ENCODE measurements around the gene IRF6. TPM values are rescaled to one million over a fixed set of nuclear protein-coding genes. Genes with fewer than 3 reads are reported as not detected.
A peak's percentile ranks its signal among the peaks of the same experiment; 100 is the strongest.

The IRF6 gene
- total RNA-seq, 1 donor from 2014 or later: 31.6 TPM

DNA sequence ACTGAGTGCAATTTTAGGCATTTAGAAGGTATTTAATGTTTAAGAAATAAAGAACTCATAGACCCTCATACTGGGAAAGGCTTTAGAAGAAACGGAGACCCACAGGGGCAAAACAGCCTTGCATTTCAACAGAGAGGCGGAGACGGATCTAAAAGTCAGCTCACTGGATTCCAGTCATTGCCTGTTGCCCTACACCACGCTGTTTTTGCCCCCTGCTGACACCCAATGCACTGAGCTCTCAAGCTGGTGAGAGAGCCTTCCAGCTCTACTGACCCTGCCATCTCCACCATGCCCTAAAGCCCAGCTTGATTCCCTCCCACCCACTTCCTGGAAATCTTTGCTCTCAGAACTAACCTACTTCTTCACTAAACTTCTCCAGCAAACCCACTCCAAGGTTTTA, 57.3 kb downstream of the IRF6 start:
- DNase-seq: no peak
- intact Hi-C loops (cut with DNase I): loop anchor here (5.0 kb wide), 2 partner anchors 51 to 171 kb away; no protein-coding TSS in a partner anchor
- no peak for ATAC-seq (ENCODE audit: poor library complexity)

- ATAC-seq (ENCODE audit: poor library complexity) (peak; percentile 96), DNase-seq (peak; percentile 92)
- intact Hi-C loops (cut with DNase I): loop anchor here (5.0 kb wide), 2 partner anchors 50 to 170 kb away; no protein-coding TSS in a partner anchor
Measured at GRCh38 chr1:209747580-209748262, 58.2 kb downstream of the IRF6 start.

- intact Hi-C loops (cut with DNase I): loop anchor here (5.0 kb wide), 2 partner anchors 49 to 169 kb away; no protein-coding TSS in a partner anchor
- DNase-seq: no peak
- no peak for ATAC-seq (ENCODE audit: poor library complexity)
Measured at GRCh38 chr1:209746451-209747165, 59.3 kb downstream of the IRF6 start.

DNA sequence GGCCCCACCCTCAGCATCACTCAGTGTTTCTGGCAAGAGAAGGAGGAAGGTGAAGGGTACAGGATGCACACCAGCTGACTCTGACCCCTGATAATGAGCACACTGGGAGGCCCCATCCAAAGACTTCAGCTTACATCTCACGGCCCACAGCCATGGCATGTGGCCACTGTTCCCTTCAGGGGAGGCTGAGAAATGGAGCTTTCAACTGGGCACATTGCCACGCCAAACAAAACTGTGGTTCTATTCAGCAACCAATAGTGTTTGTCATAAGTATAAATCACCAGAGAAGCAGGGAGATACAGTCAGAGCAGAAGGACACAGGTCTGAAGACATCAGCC, 62.8 kb downstream of the IRF6 start:
- ATAC-seq (ENCODE audit: poor library complexity) (peak; percentile 13), DNase-seq (peak; percentile 61)
- intact Hi-C loops (cut with DNase I): no loop called here

DNA sequence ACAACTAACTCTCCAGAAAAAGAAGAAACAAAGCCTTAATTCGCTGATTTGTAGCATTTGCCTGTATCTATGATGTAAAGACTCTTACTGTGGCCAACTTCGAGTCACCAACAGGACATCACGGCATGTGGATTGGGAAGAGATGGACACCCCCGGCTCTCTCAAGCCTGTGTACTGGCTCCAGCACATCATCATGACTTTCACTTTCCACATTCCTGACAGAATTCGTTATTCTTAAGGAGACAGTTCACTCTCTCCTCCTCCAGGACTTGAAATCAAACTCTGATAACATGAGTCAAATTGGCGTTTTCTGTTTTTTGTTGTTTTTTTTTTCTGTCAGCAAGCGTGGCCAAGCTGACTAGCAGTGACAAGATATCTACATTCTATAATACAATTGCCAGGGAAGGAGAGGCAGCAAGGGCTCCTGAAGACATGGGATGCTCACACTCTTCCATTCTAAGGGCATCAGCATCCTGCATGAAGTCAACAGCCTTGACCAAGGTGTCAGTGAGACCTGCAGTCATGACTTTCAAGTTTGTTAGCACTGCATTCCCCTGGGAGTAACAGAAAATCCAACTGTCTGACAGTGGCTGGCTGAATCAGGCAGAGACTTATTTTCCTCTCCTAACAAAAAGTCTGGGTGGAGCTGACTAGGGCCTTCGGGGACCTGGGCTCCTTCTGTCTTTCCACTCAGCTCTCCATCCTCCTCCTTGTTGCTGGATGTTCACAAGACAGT, 63.4 kb downstream of the IRF6 start:
- peak; percentile 56 for ATAC-seq (ENCODE audit: poor library complexity)
- intact Hi-C loops (cut with DNase I): no loop called here
- DNase-seq: no peak

GRCh38 chr1:209741889-209742288, 64.1 kb downstream of the IRF6 start:
- DNase-seq: no peak
- intact Hi-C loops (cut with DNase I): no loop called here
- peak; percentile 82 for ATAC-seq (ENCODE audit: poor library complexity)

GRCh38 chr1:209741193-209741592, 64.7 kb downstream of the IRF6 start:
- ATAC-seq (ENCODE audit: poor library complexity) (no peak), DNase-seq (no peak)
- intact Hi-C loops (cut with DNase I): no loop called here

DNA sequence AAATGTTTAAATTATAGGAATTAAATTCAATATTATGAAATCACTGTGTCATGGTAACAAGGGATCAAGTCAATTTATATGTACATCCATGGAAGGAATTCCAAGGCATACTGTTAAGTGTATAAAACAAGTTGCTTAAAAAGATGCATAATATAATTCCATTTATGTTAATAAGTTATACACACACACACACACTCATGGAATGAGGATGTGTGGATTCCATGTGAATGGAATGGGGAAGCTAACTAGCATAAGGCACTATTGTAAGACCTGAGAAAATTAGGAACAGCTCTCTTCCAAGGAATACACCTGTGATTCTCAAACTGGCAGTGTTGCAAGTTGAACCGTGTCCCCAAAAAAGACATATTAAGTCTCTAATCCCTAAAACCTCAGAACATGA, 67.7 kb downstream of the IRF6 start:
- ATAC-seq (ENCODE audit: poor library complexity): no peak
- intact Hi-C loops (cut with DNase I): no loop called here
- DNase-seq: no peak

DNA sequence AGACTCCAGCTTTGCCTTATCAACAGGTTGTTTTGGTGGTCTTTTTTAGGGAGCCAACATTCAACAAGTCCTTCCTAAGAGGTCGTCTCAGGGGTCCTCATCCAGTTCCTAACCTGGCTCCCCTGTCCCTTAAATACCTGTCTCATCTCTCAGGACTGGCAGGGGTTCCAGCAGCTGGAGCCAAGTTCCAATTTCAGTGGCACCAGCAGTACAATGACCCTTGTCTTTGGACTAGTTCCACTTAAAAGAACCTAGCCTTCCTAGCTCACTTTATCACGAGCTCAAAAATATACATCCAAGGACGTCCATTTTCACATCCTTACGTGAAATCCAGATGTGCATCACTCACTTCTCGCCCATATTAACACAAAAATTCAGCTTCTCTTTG, 68.8 kb downstream of the IRF6 start:
- DNase-seq (no peak), ATAC-seq (ENCODE audit: poor library complexity) (no peak)
- intact Hi-C loops (cut with DNase I): no loop called here

DNA sequence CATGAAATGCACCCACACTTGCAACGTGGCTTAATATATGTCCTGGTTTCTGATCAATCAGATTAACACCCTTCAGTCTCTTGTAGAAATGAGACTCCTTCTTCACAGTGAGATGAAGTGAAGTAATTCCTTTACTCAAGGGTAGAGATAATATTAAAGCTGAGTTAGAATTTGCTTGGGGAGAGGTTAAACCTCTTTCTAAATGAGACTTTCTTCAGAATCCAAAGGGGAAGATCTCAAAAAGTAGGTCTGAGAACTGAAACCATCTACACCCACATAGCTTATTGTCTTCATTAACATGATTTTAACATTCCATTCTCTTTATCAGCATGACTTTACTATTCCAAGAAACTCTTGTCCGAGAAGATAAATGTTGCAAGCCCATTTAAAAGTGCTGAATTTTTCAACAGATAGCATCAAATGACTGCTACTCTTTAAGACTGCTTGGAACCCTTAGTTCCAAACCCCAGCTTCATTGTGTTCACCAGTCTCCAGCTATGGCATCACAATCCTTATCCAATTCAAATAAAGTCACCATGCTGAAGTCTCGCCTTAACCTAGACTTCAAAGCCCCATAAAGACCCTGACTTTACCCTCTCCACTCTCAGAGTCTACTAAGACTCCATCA, 69.3 kb downstream of the IRF6 start:
- DNase-seq (no peak), ATAC-seq (ENCODE audit: poor library complexity) (no peak)

More for the DNA sequence above, 69.3 kb downstream of the IRF6 start:
- intact Hi-C loops (cut with DNase I): no loop called here

Other genes with a start within 250 kb of the IRF6 start
- gene CAMK1G, start 222.4 kb downstream of the IRF6 start, total RNA-seq: not detected
- 5.0 TPM for gene LAMB3, start 153.7 kb downstream of the IRF6 start, total RNA-seq
- 453 TPM for gene G0S2, start 130.7 kb downstream of the IRF6 start, total RNA-seq
- gene HSD11B1, start 101.3 kb downstream of the IRF6 start, total RNA-seq: 4.6 TPM
- 0.70 TPM for gene TRAF3IP3, start 50.1 kb downstream of the IRF6 start, total RNA-seq
- 1.9 TPM for gene C1orf74, start 21.6 kb downstream of the IRF6 start, total RNA-seq
- gene UTP25, start 21.8 kb upstream of the IRF6 start, total RNA-seq: 2.1 TPM
- gene SYT14, start 132.1 kb upstream of the IRF6 start, total RNA-seq: not detected